ENCODE data around the gene XYLT1.

The XYLT1 gene

DNA sequence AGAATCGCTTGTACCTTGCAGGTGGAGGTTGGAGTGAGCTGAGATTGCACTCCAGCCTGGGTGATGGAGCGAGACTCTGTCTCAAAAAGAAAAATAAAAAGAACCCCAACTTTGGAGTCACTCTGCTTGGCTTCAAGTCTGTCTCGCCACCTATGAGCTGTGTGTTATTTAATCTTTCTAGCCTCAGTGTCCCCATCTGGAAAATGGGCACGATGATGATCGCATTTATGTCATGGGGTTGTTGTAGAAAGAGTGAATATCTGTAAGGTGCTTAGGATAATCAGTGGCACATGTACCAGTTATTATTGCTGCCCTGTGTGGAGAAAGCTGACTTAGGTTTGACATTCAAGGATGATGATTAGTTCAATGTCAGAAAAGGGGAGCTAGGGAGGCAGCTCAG, 319.4 kb downstream of the XYLT1 start:
- Mint-ChIP-seq H3K4me1 (peaks cover 8 to 35% of the 10 kb centered on the region in 2 donors), H3K27ac (no peak overlapping the region), H3K4me3 (no peak overlapping the region), H3K36me3 (peaks cover 18 to 38% of the 10 kb centered on the region in 2 donors), H3K9me3 (no peaks in the 10 kb centered on the region), H3K27me3 (no peaks in the 10 kb centered on the region)
- ATAC-seq (replicated peaks) = no peak
- no peak for DNase-seq

DNA sequence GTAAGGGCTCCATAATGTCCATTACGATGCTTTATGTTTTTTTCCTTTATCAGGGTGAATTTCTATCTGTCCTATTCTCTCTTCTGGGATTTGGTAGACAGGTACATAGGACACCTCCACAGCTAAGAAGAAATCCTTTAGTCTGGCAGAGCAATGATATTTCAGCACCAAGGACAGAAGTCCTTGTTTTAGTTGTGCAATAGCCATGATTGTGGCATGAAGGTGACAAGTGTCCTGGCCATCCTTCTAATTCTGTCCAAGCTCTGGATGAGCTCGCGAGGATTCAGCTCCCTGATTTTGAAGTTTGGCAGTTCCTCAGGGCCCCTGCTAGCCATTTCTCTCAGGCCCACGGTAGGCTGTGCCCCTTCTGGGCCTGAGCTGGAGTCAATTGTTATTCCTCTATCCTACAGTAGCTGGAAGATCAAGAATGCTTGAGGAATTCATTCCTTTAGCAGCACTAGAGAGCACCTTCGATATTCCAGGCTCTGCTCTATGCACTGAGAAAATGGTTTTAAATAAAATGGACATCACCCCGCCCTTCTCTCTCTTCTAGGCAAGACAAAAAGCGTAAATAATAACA, 320.8 kb downstream of the XYLT1 start:
- ATAC-seq (replicated peaks) = no peak
- peaks cover 19 to 35% of the 10 kb centered on the region in 2 donors for H3K36me3 Mint-ChIP-seq
- no peaks in the 10 kb centered on the region for H3K27me3 Mint-ChIP-seq
- H3K4me3 Mint-ChIP-seq = no peak overlapping the region
- no peaks in the 10 kb centered on the region for H3K9me3 Mint-ChIP-seq
- peaks cover 8 to 25% of the 10 kb centered on the region in 2 donors for H3K4me1 Mint-ChIP-seq
- no peak overlapping the region for H3K27ac Mint-ChIP-seq
- no peak for DNase-seq

DNA sequence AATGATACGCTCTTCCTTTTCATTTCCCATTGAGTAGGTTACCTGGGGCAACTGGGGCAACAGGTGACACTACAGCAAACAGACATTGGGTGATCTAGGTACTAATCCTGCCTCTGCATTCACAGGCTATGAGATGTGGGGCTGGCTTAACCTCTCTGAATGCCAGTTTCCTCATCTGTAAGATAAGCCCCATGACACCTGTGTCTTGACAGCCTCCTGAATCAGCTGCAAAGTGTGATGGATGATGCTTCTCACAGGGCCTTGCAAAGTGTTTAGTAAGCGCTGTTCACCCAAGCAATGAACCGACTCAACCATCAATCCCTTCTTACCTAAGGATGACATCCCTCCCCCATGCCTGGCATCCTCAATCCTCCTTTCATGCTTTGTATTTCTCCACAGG, 322.8 kb downstream of the XYLT1 start:
- no peak overlapping the region for H3K4me3 Mint-ChIP-seq
- ATAC-seq (replicated peaks) (no peak), DNase-seq (no peak)
- H3K27ac Mint-ChIP-seq = no peak overlapping the region
- no peaks in the 10 kb centered on the region for H3K9me3 Mint-ChIP-seq
- peaks cover 17 to 32% of the 10 kb centered on the region in 2 donors for H3K36me3 Mint-ChIP-seq
- no peaks in the 10 kb centered on the region for H3K27me3 Mint-ChIP-seq
- peaks cover 4 to 20% of the 10 kb centered on the region in 2 donors for H3K4me1 Mint-ChIP-seq

DNA sequence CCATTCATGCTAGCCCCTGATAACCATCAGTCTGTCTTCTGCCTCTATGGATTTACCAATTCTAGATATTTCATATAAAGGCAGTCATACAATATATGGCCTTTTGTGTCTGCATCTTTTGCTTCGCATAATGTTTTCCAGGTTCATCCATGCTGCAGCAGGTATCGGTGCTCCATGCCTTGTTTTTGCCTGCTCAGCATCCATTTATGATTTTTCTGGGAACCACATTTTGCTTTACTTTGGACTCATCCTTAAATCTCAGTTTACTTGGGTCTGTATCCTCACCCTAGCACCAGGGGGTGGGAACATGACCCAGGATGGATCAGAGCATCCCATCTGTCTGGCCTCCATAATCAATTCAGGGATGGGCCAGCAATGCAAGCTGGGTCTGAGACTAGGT, 325.7 kb downstream of the XYLT1 start:
- Mint-ChIP-seq H3K4me3 (no peak overlapping the region), H3K36me3 (peaks cover 17 to 35% of the 10 kb centered on the region in 2 donors), H3K4me1 (peaks cover 4 to 11% of the 10 kb centered on the region in 2 donors), H3K9me3 (no peaks in the 10 kb centered on the region), H3K27ac (no peak overlapping the region), H3K27me3 (no peaks in the 10 kb centered on the region)
- DNase-seq (no peak), ATAC-seq (replicated peaks) (no peak)

DNA sequence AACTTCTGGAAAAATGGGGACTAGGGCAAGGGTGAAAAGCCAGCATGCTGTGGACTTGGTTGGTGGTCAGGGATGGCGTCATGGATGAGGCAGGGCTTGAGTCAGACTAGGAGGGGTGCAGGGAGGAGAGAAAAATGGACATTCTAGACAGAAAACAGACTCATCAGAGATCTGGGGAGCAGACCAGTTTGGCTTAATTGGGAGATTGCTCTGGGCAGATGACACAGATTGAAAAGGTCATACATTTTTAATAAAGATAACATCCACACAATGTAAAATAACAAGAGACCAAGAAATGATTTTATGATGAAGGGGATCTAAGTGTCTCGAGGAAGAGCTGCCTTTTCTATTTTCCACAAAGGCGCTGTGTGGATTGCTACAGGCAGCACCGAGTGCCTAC, 326.3 kb downstream of the XYLT1 start:
- Mint-ChIP-seq H3K9me3 (no peaks in the 10 kb centered on the region), H3K4me1 (peaks cover 4 to 11% of the 10 kb centered on the region in 2 donors), H3K27me3 (no peaks in the 10 kb centered on the region), H3K27ac (no peak overlapping the region), H3K36me3 (peaks cover 22 to 40% of the 10 kb centered on the region in 2 donors), H3K4me3 (no peak overlapping the region)
- no peak for DNase-seq
- no peak for ATAC-seq (replicated peaks)

DNA sequence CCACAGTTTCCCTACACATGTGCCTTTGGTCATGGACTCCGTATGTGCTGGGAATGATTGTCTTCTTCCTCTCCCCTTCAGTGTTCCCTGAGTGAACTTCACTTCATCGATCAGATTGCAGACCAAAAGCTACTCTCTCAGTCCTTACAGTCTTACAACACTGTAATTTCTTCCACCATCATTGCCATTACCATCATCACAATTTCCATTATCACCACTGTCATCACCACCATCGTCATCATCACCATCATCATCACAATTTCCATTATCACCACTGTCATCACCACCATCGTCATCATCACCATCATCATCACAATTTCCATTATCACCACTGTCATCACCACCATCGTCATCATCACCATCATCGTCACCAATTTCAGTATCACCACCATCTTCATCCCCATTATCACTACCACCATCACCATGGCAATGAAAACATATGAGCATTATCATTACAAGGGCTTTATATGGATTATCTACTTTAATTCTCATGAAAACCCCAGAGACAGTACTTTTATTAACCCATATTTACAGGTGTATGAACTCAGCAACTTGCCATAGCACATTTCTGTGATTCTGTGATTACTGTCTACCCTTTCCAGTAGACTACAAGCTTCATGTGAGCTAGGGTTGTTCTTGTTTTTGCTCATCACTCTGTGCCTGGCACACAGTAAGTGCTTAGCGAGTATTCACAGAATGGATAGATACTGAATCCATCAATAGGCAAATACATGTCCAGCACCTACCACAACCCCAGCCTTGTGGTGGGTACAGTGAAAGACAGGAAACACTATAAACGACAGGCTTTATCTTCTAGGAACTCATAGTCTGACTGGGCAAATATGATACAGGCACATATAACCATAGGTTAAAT, 327.0 kb downstream of the XYLT1 start:
- Mint-ChIP-seq H3K4me3 (no peak overlapping the region), H3K4me1 (peaks cover 4 to 11% of the 10 kb centered on the region in 2 donors), H3K9me3 (no peaks in the 10 kb centered on the region), H3K27me3 (no peaks in the 10 kb centered on the region), H3K36me3 (peaks cover 26 to 43% of the 10 kb centered on the region in 2 donors), H3K27ac (no peak overlapping the region)
- ATAC-seq (replicated peaks) = no peak
- no peak for DNase-seq

DNA sequence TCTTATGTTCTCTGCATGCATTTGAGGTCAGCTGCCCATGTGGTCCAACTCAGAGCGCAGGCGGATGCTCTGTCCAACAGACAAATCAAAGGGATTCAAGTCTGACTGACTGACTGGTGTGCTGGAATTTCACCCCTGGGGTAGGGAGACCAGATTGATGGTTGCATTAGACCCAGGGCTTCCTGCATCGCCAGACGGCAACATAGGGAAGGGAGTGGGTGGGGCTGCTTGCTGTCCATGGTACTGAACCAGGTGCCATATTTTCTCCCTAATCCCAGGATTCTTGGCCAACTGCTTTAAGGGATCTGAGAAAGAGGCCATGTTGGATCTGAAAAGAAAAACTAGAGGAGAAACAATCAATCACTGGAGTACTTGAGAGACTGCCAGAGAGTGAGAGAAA, 332.0 kb downstream of the XYLT1 start:
- Mint-ChIP-seq H3K27me3 (no peaks in the 10 kb centered on the region), H3K36me3 (peaks cover 56 to 69% of the 10 kb centered on the region in 2 donors), H3K27ac (no peak overlapping the region), H3K4me1 (peaks cover 14 to 28% of the 10 kb centered on the region in 2 donors), H3K9me3 (peaks cover 0 to 2% of the 10 kb centered on the region in 2 donors), H3K4me3 (no peak overlapping the region)
- no peak for DNase-seq
- ATAC-seq (replicated peaks) = no peak

DNA sequence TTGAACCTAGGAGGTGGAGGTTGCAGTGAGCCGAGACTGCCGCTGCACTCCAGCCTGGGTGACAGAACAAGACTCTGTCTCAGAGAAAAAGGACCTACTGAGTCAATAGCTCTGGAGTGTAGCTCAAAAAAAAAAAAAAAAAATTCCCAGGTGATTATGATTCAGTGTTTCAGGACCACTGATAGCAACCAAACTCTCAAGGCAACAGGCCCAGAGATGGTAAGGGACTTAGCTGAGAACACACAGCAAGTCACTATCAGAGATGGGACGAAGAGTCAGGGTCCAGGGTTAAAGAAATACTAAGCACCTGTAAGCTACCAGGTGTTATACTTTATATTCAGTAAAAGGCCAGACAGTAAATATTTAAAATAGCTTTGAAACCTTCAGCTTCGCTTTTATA, 335.3 kb downstream of the XYLT1 start:
- Mint-ChIP-seq H3K4me1 (peaks cover 25 to 40% of the 10 kb centered on the region in 2 donors), H3K36me3 (peaks cover 71 to 87% of the 10 kb centered on the region in 2 donors), H3K9me3 (peaks cover 0 to 2% of the 10 kb centered on the region in 2 donors), H3K4me3 (no peak overlapping the region), H3K27me3 (no peaks in the 10 kb centered on the region), H3K27ac (peak overlapping the region; percentile 25)
- ATAC-seq (replicated peaks) (no peak), DNase-seq (no peak)

DNA sequence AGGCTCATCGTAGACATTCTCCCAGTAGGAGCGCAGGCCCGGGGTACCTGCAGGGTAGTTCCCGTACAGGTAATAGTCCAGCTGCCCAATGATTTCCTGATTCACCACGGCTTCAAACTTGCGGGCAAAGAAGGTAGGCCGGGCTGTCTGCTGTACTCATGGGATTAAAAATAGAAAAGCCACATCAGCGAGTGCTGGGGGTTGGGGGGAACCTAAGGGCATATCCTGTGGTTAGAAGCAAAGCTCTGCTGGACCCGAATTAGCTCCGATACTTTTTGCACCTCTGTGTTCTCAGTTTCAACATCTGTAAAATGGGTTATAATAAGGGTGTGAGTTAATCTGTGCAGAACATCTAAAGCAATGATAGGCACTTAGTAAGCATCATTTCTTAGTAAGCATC, 336.2 kb downstream of the XYLT1 start:
- H3K4me1 Mint-ChIP-seq = peaks cover 25 to 41% of the 10 kb centered on the region in 2 donors
- H3K36me3 Mint-ChIP-seq = peaks cover 66 to 88% of the 10 kb centered on the region in 2 donors
- H3K27me3 Mint-ChIP-seq = no peaks in the 10 kb centered on the region
- no peak overlapping the region for H3K27ac Mint-ChIP-seq
- H3K4me3 Mint-ChIP-seq = no peak overlapping the region
- ATAC-seq (replicated peaks) (peak; percentile 38 to 54), DNase-seq (no peak)
- H3K9me3 Mint-ChIP-seq = peaks cover 0 to 2% of the 10 kb centered on the region in 2 donors

DNA sequence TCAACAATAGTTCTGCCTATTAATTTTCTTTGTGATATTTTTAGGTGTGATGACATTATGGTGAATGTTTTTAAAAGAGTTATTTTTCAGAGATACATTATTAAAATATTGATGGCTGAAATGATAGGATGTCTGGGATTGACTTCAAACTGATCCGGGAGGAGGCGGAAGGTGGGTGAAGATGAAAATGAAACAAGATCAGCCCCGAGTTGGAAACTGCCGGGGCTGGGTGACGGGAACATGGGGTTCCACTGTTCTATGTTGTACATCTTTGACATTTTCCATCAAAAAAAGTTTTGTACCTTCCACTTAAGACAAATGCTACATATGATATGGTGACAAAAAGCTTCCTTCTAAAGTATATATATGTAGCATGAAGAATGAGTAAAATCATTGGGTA, 336.9 kb downstream of the XYLT1 start:
- DNase-seq (no peak), ATAC-seq (replicated peaks) (no peak)
- Mint-ChIP-seq H3K9me3 (peaks cover 0 to 2% of the 10 kb centered on the region in 2 donors), H3K36me3 (peaks cover 62 to 80% of the 10 kb centered on the region in 2 donors), H3K4me1 (peaks cover 25 to 41% of the 10 kb centered on the region in 2 donors), H3K4me3 (no peak overlapping the region), H3K27ac (no peak overlapping the region), H3K27me3 (no peaks in the 10 kb centered on the region)

DNA sequence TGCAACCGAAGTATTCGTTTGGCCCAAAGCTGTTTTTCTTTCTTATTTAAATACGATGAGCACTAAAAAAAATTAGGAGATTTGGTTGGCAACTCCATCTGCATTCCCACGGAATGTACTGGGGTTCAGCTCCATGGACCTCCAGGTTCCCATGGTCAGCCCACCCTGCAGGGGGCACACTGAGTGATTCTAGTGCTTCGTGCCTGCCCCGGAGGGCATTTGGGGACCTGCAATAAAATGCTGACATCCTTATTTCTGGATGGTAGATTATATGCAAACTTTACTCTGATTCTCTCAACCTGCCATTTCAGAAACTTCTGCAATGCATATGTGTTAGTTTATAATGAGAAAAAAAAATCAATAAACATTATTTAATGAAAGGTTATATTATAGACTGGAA, 339.4 kb downstream of the XYLT1 start:
- no peaks in the 10 kb centered on the region for H3K9me3 Mint-ChIP-seq
- no peaks in the 10 kb centered on the region for H3K27me3 Mint-ChIP-seq
- no peak for ATAC-seq (replicated peaks)
- no peak overlapping the region for H3K27ac Mint-ChIP-seq
- H3K36me3 Mint-ChIP-seq = peaks cover 57 to 76% of the 10 kb centered on the region in 2 donors
- H3K4me3 Mint-ChIP-seq = no peak overlapping the region
- peaks cover 15 to 18% of the 10 kb centered on the region in 2 donors for H3K4me1 Mint-ChIP-seq
- DNase-seq = no peak

DNA sequence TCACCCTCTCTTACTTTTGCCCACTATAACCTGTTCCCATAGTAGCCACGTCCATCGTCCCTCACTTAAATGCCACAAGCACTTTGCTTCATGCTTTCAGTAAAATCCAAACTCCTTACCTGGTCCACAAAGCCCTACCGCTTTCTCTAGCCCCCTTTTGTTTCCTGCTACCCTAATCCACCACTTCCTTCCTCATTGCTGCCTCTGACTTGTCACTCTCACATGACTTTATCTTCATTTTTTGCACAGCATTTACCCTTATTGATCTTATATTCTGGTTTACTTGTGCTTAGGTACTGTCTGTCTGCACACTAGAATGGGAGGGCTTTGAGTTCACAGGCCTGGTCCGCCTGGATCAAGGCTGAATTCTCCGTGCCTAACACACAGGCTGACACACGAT, 340.0 kb downstream of the XYLT1 start:
- no peaks in the 10 kb centered on the region for H3K27me3 Mint-ChIP-seq
- H3K4me1 Mint-ChIP-seq = peaks cover 15 to 18% of the 10 kb centered on the region in 2 donors
- peaks cover 63 to 76% of the 10 kb centered on the region in 2 donors for H3K36me3 Mint-ChIP-seq
- H3K9me3 Mint-ChIP-seq = no peaks in the 10 kb centered on the region
- DNase-seq (no peak), ATAC-seq (replicated peaks) (no peak)
- H3K27ac Mint-ChIP-seq = peak overlapping the region; percentile 37
- no peak overlapping the region for H3K4me3 Mint-ChIP-seq

DNA sequence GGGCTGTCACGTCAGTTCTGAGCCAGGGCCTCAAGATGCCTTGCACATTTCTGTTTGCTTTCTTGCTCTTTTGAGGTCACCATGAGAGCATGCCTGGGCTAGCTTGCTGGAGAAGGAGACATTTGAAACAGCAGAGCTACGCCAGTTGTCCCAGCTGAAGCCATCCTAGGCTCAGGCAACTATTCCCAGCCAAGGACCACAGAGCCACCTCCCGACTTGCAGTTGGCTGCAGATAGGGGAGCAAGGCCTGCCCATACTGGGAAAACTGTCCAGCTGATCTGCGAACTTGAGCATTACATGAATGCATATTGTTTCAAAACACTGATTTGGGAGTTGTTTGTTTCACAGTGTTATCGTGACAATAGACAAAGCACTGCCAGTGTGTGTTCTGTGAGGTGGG, 340.8 kb downstream of the XYLT1 start:
- Mint-ChIP-seq H3K9me3 (peaks cover 3 to 6% of the 10 kb centered on the region in 2 donors), H3K4me3 (no peak overlapping the region), H3K36me3 (peaks cover 65 to 77% of the 10 kb centered on the region in 2 donors), H3K27me3 (no peaks in the 10 kb centered on the region), H3K27ac (no peak overlapping the region), H3K4me1 (peaks cover 15 to 18% of the 10 kb centered on the region in 2 donors)
- ATAC-seq (replicated peaks) (no peak), DNase-seq (no peak)

DNA sequence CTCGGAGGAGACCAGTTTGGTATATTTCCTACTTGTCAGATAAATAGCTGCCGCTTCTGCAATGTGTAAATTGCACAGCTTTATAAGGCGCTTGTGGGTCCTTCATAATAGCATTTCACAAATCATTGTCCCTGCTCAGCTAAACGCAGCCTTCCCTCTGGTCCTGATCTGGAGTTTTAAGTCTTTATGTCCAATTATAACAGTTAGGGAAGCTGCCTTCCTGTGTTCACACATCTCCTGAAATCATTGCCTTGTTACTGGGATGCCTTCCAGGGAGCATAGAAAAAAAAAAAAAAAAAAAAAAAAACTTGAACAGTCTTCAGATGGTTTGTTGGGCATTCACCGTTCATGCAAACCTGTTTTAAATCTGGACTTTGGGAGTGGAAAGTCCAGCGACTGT, 342.0 kb downstream of the XYLT1 start:
- peaks cover 67 to 77% of the 10 kb centered on the region in 2 donors for H3K36me3 Mint-ChIP-seq
- peaks cover 11 to 13% of the 10 kb centered on the region in 2 donors for H3K4me1 Mint-ChIP-seq
- H3K27me3 Mint-ChIP-seq = no peaks in the 10 kb centered on the region
- ATAC-seq (replicated peaks) (no peak), DNase-seq (no peak)
- no peak overlapping the region for H3K27ac Mint-ChIP-seq
- no peak overlapping the region for H3K4me3 Mint-ChIP-seq
- peaks cover 3 to 6% of the 10 kb centered on the region in 2 donors for H3K9me3 Mint-ChIP-seq

DNA sequence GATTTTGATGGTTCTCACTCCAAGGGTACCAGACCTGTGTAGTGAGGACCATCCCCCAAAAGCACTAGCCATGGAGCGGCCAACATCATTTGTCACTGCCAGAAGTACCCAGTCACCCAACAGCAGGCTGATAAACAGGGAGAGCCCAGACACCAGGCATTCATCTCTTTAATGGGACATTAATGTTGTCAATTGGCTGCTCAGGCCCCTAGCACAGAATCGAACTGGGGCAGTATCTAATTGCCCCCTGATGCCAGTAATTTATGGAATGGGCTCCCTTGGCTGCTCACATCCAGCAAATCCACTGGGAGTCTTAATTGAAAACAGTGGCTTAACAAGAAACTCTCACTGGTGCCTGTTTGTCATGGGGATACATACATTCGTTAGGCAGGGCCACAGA, 344.6 kb downstream of the XYLT1 start:
- no peak overlapping the region for H3K4me3 Mint-ChIP-seq

More for the DNA sequence above, 344.6 kb downstream of the XYLT1 start:
- ATAC-seq (replicated peaks) = no peak
- DNase-seq = no peak
- peaks cover 5 to 7% of the 10 kb centered on the region in 2 donors for H3K4me1 Mint-ChIP-seq
- H3K36me3 Mint-ChIP-seq = peaks cover 70 to 80% of the 10 kb centered on the region in 2 donors
- peaks cover 3 to 6% of the 10 kb centered on the region in 2 donors for H3K9me3 Mint-ChIP-seq
- no peaks in the 10 kb centered on the region for H3K27me3 Mint-ChIP-seq
- no peak overlapping the region for H3K27ac Mint-ChIP-seq
